DND-41 (cell line): Measurements from ENCODE around the gene TIAL1.

ENCODE experiments used
- ATAC-seq: fragments of 200-7000 bp; cut with Tn5 transposase; 3 replicates; pipeline ENCODE4 v1.9.1; 2021; ENCODE audit warnings: low read depth; ENCODE audit not compliant: insufficient read depth
- DNase-seq: peaks from one replicate; pipeline ENCODE4 v3.0.0-alpha.2; 2020
- H2AFZ ChIP-seq: 2 replicates; pipeline ENCODE4 v1.6.0; 2012; ENCODE audit warnings: low read depth, low read length
- H3K27ac ChIP-seq: 2 replicates; pipeline ENCODE4 v1.5.1; 2012; ENCODE audit warnings: low read length, inconsistent platforms
- H3K27me3 ChIP-seq: fragments of 200-600 bp; sonication (generic); 2 replicates; pipeline ENCODE4 v1.6.0; 2012; ENCODE audit warnings: low read length, mild to moderate bottlenecking, inconsistent platforms; ENCODE audit not compliant: insufficient read depth, poor library complexity
- H3K36me3 ChIP-seq: 2 replicates; pipeline ENCODE4 v1.5.1; 2012; ENCODE audit warnings: low read length, inconsistent platforms; ENCODE audit not compliant: insufficient read depth
- H3K4me1 ChIP-seq: 2 replicates; pipeline ENCODE4 v1.5.1; 2012; ENCODE audit warnings: mild to moderate bottlenecking, low read length; ENCODE audit not compliant: insufficient read depth
- H3K4me2 ChIP-seq: 2 replicates; pipeline ENCODE4 v1.6.0; 2012; ENCODE audit warnings: mild to moderate bottlenecking, moderate library complexity, low read length, inconsistent platforms; ENCODE audit not compliant: insufficient read depth
- H3K4me3 ChIP-seq, 2 experiments: fragments of 200-600 bp in 1 of 2; shearing (Covaris generic) in 1 of 2; 2 replicates each; pipeline ENCODE4 v1.5.1; 2012 to 2016; ENCODE audit warnings: inconsistent platforms in 2 of 2, low read length in 2 of 2, mild to moderate bottlenecking in 2 of 2, low read depth in 1 of 2, moderate library complexity in 1 of 2
- H3K79me2 ChIP-seq: 2 replicates; pipeline ENCODE4 v1.6.0; 2012; ENCODE audit warnings: low read length, inconsistent platforms; ENCODE audit not compliant: insufficient read depth
- H3K9ac ChIP-seq: 2 replicates; pipeline ENCODE4 v1.6.0; 2012; ENCODE audit warnings: low read depth, mild to moderate bottlenecking, inconsistent platforms, low read length, moderate library complexity
- H3K9me3 ChIP-seq: 2 replicates; pipeline ENCODE4 v1.5.1; 2012; ENCODE audit warnings: low read length, moderate library complexity, mild to moderate bottlenecking, inconsistent platforms; ENCODE audit not compliant: insufficient read depth, severe bottlenecking
- H4K20me1 ChIP-seq: 2 replicates; pipeline ENCODE4 v1.6.0; 2012; ENCODE audit warnings: low read length; ENCODE audit not compliant: insufficient read depth
- EZH2 ChIP-seq: IDR thresholded peaks from 3 replicates; pipeline ENCODE4 v1.6.1; 2012; ENCODE audit warnings: borderline replicate concordance, low read depth, mild to moderate bottlenecking, moderate library complexity, low read length, inconsistent platforms; ENCODE audit not compliant: severe bottlenecking
- TF ChIP-seq, protein P1 (sequence below): IDR thresholded peaks from 2 replicates; pipeline ENCODE4 v1.5.1; 2012; ENCODE audit warnings: borderline replicate concordance, low read length, moderate library complexity, mild to moderate bottlenecking; ENCODE audit not compliant: poor library complexity, severe bottlenecking; ENCODE audit errors: extremely low read depth

The TIAL1 gene

DNA sequence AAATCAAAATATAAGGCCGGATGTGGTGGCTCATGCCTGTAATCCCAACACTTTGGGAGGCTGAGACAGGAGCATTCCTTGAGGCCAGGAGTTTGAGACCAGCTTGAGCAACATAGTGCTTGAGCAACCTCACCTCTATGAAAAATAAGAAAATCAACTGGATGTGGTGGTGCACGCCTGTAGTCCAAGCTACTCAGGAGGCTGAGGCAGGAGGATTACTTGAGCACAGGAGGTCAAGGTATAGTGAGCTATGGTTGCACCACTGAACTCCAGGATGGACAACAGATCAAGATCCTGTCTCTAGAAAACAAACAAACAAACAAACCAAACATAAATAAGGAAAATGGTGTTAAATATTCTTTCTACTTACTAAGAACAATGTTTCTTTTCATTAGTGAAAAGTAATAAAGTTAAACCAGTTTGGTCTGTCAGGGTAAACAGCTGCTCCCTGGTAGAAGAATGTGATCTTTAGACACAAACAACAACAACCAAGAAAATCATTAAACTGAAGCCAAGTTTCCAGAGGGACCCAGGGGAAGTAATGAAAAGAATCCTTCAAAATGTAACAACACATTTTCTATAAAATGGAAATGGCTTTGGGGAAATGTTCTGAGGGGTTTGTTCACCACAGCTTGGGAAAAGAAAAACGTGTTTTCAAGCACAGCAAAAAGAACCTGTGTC, 36.9 kb upstream of the TIAL1 start:
- no peak for DNase-seq
- Histone ChIP-seq H3K9ac (no peak overlapping the region), H3K27me3 (no peaks in the 10 kb centered on the region), H3K4me3 (no peak overlapping the region), H3K79me2 (no peaks in the 10 kb centered on the region), H4K20me1 (no peaks in the 10 kb centered on the region), H3K9me3 (no peaks in the 10 kb centered on the region), H3K27ac (no peak overlapping the region), H3K4me1 (no peaks in the 10 kb centered on the region), H3K36me3 (no peaks in the 10 kb centered on the region), H3K4me2 (no peak overlapping the region), H2AFZ (no peak overlapping the region)
- no peak for ATAC-seq
- TF ChIP-seq EZH2, result no peak
- TF ChIP-seq, protein P1, sequence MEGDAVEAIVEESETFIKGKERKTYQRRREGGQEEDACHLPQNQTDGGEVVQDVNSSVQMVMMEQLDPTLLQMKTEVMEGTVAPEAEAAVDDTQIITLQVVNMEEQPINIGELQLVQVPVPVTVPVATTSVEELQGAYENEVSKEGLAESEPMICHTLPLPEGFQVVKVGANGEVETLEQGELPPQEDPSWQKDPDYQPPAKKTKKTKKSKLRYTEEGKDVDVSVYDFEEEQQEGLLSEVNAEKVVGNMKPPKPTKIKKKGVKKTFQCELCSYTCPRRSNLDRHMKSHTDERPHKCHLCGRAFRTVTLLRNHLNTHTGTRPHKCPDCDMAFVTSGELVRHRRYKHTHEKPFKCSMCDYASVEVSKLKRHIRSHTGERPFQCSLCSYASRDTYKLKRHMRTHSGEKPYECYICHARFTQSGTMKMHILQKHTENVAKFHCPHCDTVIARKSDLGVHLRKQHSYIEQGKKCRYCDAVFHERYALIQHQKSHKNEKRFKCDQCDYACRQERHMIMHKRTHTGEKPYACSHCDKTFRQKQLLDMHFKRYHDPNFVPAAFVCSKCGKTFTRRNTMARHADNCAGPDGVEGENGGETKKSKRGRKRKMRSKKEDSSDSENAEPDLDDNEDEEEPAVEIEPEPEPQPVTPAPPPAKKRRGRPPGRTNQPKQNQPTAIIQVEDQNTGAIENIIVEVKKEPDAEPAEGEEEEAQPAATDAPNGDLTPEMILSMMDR, result no peak

- H3K4me3 ChIP-seq, result no peak overlapping the region
- no peak overlapping the region for H3K4me2 ChIP-seq
- H3K4me1 ChIP-seq, result no peaks in the 10 kb centered on the region
- no peaks in the 10 kb centered on the region for H3K36me3 ChIP-seq
- H3K27me3 ChIP-seq, result no peaks in the 10 kb centered on the region
- no peak overlapping the region for H3K9ac ChIP-seq
- no peak overlapping the region for H3K27ac ChIP-seq
- no peaks in the 10 kb centered on the region for H3K79me2 ChIP-seq
- H4K20me1 ChIP-seq, result no peaks in the 10 kb centered on the region
- no peak for DNase-seq
- no peak for ATAC-seq
- H2AFZ ChIP-seq, result no peak overlapping the region
- TF ChIP-seq, protein P1, result no peak
- no peak for TF ChIP-seq EZH2
- H3K9me3 ChIP-seq, result no peaks in the 10 kb centered on the region
These were observed 33.5 kb upstream of the TIAL1 start for GRCh38 chr10:119630300-119630699.

- Histone ChIP-seq H3K4me3 (no peak overlapping the region), H3K9me3 (no peaks in the 10 kb centered on the region), H3K9ac (no peak overlapping the region), H3K27ac (no peak overlapping the region), H3K79me2 (no peaks in the 10 kb centered on the region), H3K36me3 (no peaks in the 10 kb centered on the region), H4K20me1 (no peaks in the 10 kb centered on the region), H3K27me3 (no peaks in the 10 kb centered on the region), H2AFZ (no peak overlapping the region), H3K4me2 (no peak overlapping the region), H3K4me1 (no peaks in the 10 kb centered on the region)
- TF ChIP-seq EZH2, result no peak
- TF ChIP-seq, protein P1, result no peak
- ATAC-seq (peak; percentile 48; the same call in 1 of the 3 replicates), DNase-seq (no peak)
These were observed 29.0 kb upstream of the TIAL1 start for GRCh38 chr10:119625570-119626280.

GRCh38 chr10:119621078-119621384, 24.3 kb upstream of the TIAL1 start:
- Histone ChIP-seq H3K9ac (no peak overlapping the region), H3K27ac (no peak overlapping the region), H3K4me3 (no peak overlapping the region), H2AFZ (no peak overlapping the region), H3K27me3 (no peaks in the 10 kb centered on the region), H3K4me2 (no peak overlapping the region), H3K79me2 (no peaks in the 10 kb centered on the region), H3K36me3 (no peaks in the 10 kb centered on the region), H3K4me1 (no peaks in the 10 kb centered on the region), H4K20me1 (no peaks in the 10 kb centered on the region), H3K9me3 (no peaks in the 10 kb centered on the region)
- TF ChIP-seq EZH2, result no peak
- TF ChIP-seq, protein P1, result no peak
- no peak for ATAC-seq
- DNase-seq, result no peak
